Placental pericyte (primary cell): ENCODE measurements around the gene MRPS18C. TPM values are rescaled to one million over a fixed set of nuclear protein-coding genes. Genes with fewer than 3 reads are reported as not detected.

Experiments used
- total RNA-seq: library from RNA; depleted of rRNA; stranded (reverse); fragments of >200 nt; gene quantifications from 2 replicates; pipeline ENCODE4 v1.2.3, GENCODE V29; 2012

MRPS18C gene
- total RNA-seq: 14.9 and 20.3 TPM in 2 replicates

DNA sequence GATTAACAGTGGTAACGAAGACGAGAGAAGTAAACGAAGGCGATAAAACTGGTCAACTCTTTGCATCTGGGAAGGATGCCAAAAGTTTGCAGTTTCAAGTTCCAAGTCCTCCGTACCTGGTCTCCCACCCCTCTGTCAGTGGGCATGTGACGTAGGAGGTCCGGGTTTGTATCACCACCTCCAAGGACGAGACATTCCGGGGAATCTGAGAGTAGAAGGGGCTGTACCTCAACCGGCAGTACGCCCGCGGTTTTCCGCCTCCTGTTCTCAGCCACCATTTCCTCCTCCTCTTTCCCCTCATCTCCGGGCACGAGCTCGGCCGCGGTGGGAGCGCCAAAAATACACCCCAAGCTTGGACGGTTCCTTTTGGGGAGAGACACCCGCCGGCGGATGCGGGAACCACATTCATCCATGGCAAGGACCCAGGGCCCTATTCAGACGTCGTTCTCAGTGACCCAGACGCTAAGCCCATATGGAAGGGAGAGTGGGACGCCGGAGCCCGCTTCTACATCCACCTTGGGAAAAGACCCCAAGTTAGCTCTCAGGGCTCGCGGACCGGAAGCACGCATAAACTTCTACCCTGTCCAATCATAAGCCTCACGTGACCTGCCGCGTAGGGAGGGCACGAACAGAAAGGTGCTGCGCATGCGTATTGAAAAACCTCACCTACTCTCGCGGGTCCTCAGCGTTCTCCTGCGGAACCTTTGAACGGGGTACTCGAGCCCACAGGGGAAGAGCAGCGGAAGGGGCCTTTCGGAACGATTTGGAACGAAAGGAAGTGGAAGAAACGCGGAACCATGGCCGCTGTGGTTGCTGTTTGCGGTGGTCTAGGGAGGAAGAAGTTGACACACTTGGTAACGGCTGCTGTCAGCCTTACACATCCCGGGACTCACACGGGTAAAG lies at the start of gene MRPS18C, which contains the start of gene HELQ:
MRPS18C (plus strand) TSS at position 778 of the 903 bp plus-strand sequence; CDS start at position 798, 20 bp downstream.
HELQ (minus strand) TSS at position 543 of the 903 bp plus-strand sequence; CDS start at position 413, 130 bp downstream.

DNA sequence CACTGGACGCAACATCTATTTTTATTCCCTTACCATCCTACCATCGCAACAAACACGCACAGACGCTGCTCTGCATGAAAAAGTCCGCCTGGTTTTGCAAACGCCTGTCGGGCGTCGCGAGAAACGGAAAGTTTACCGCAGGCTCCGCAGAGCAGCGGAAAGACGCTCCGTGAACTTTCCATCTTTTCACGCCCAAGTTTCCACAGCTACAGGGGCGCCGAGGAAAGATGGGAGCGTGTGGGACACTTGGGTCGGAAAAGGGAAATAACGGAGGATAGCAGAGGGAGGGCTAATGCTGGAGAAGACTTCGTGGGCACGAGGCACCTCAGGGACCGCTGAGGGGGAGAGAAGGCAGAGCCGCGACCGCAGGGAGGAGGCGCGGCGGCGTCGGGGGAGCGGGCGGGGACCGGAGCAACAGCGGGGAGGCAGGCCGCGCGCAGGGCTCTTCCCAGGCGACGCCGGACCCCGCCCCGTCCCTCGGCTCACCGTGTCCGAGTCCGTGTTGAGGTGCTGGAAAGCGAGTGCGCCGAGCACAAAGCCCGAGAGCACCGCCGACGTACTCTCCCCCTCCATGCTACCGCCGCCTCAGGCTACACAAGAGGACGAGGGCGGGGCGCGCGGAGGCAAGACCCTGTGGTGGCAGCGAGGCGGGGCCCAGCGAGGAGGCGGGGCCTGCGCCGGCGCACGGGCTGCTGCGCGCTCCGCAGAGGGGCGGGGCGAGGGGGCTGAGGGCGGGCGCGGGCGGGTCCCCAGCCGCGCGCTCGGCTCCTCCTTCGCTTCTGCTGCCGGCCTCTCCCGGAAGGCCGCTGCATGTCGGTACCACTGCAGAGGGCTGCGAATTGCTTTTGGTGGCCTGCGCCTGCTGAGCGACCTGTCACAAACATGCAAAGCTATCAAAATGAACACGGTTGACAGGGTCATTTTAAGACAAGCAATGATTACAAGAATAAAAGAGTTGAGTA lies 28.9 kb downstream of the MRPS18C start, which contains the start of gene ABRAXAS1:
ABRAXAS1 (minus strand) TSS at position 601 of the 962 bp plus-strand sequence; CDS start at position 573, 28 bp downstream.

Other genes with a start within 250 kb of the MRPS18C start
- 7.9 and 12.2 TPM in 2 replicates for gene COQ2, start 171.3 kb upstream of the MRPS18C start, total RNA-seq
- 0.14 and 0.66 TPM in 2 replicates for gene HPSE, start 121.2 kb upstream of the MRPS18C start, total RNA-seq
- 13.7 and 16.0 TPM in 2 replicates for gene HELQ, start 235 bp upstream of the MRPS18C start, total RNA-seq
- 10.5 and 11.6 TPM in 2 replicates for gene ABRAXAS1, start 29.0 kb downstream of the MRPS18C start, total RNA-seq
- 2.0 and 8.3 TPM in 2 replicates for gene GPAT3, start 80.0 kb downstream of the MRPS18C start, total RNA-seq